Renal pelvis (tissue), 4 donors: ENCODE data around the gene SPINK13. TPM values are rescaled to one million over a fixed set of nuclear protein-coding genes. Genes with fewer than 3 reads are reported as not detected.
"Not testable (repeated sequence)": the region's sequence is repeated elsewhere in the genome, so short reads cannot be mapped to it uniquely, and the experiment has no call there.

Experiments used
- DNase-seq: peaks from one replicate; pipeline ENCODE4 v3.0.0-alpha.2; 2013
- polyA plus RNA-seq, 3 donors: library from polyadenylated mRNA; unstranded; fragments of 120-200 nt; gene quantifications; one replicate each; pipeline ENCODE4 v1.2.1, GENCODE V29; 2013; ENCODE audit not compliant: insufficient read length in 3 of 3

SPINK13 gene
- polyA plus RNA-seq, 3 donors = 0.40 to 0.91 (median 0.81) TPM

DNA sequence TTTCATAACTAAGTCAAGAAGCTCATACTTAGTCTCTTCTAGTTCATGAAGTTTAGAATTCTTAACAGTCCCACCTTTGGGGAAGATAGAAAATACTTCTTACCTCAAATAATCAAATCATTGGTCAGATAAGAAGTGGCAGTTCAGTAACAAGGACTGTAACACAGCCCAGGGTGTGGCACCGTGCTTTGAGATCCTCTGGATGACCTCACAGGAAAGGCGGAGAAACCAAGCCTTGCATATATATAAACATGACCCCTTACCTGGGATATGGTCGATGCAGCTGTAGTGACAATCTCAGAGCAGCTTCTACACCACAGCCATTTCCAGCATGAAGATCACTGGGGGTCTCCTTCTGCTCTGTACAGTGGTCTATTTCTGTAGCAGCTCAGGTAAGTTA lies 43.6 kb downstream of the SPINK13 start, which contains the start of gene SPINK7:
SPINK7 (plus strand) TSS at position 271 of the 400 bp plus-strand sequence; CDS start at position 332, 61 bp downstream.
- DNase-seq = no peak

DNA sequence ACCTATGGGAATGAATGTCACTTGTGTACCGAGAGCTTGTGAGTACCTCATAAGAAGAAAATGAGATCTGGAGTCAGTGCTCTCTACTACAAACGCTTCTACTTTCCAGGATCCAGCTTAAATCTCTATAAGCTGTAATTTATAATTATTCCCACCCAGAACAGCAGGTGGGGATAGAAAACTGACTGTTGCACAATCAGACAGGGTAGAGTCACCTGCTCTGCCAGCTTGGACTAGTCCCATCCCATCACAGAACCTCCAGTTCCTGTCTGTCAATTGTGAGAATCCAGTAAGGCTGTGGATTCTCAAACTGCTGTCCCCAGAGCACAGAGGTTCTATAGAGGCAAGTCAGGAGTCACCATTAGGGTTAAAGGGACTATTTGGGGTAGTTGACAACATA lies 45.6 kb downstream of the SPINK13 start:
- DNase-seq = no peak

DNA sequence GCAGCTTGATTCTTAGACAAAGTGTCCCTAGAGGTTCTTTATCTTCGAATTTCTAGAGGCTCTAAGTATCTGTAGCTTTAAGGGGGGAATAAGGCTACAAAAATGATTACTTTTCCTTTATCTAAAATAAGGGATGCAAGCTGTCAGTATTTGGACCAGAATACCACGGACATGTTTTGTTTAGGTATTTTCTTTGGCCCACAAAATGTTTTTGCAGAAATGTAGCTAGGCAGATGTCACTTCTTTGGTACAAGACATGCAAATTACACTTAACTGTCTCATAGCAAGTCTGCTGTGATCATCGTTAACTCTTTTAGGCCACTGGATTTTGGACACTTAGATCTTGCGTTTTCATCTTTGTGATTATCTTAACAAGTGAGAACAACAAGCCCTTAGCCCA lies 46.1 kb downstream of the SPINK13 start:
- no peak for DNase-seq

GRCh38 chr5:148320011-148320963 lies 51.7 kb downstream of the SPINK13 start:
- DNase-seq = not testable (repeated sequence)

GRCh38 chr5:148333262-148333849 lies 64.8 kb downstream of the SPINK13 start:
- no peak for DNase-seq

- no peak for DNase-seq
Measured at GRCh38 chr5:148335259-148335658, 66.7 kb downstream of the SPINK13 start, which contains the start of gene SPINK9. Gene SPINK9, plus strand, starts transcription at chr5:148335559. Its CDS starts 55 bp downstream, at chr5:148335614.

Other genes starting within 250 kb of the SPINK13 start
- under 1 TPM; 0.42 to 0.47 (median 0.43) TPM for gene SPINK5, start 204.8 kb upstream of the SPINK13 start, polyA plus RNA-seq
- gene SPINK14, start 100.2 kb upstream of the SPINK13 start, polyA plus RNA-seq = not detected
- not detected for gene SPINK6, start 65.8 kb upstream of the SPINK13 start, polyA plus RNA-seq
- gene MARCOL, start 30.3 kb upstream of the SPINK13 start, polyA plus RNA-seq = not detected
- under 1 TPM; 0.13 to 0.82 (median 0.37) TPM for gene SPINK7, start 43.6 kb downstream of the SPINK13 start, polyA plus RNA-seq
- gene SPINK9, start 66.8 kb downstream of the SPINK13 start, polyA plus RNA-seq = under 1 TPM in 1 of 3 donors, not detected in 2; 0.14 TPM
- 10 to 100 TPM; 39.8 to 57.6 (median 46.3) TPM for gene FBXO38, start 115.2 kb downstream of the SPINK13 start, polyA plus RNA-seq